Nephron (organoid): ENCODE data around the gene PGS1.

ENCODE experiments used
- H3K27ac Mint-ChIP-seq, 3 experiments: 2 replicates each; pipeline ENCODE4 v1.8.0; 2020; ENCODE audit warnings: mixed read lengths in 3 of 3, mild to moderate bottlenecking in 2 of 3, moderate library complexity in 1 of 3
- H3K27me3 Mint-ChIP-seq: 2 replicates; pipeline ENCODE4 v1.8.0; 2021; ENCODE audit warnings: low read depth, mild to moderate bottlenecking, moderate library complexity, mixed read lengths
- H3K36me3 Mint-ChIP-seq: 2 replicates; pipeline ENCODE4 v1.8.0; 2020; ENCODE audit warnings: low read depth, mixed read lengths
- H3K4me1 Mint-ChIP-seq: 2 replicates; pipeline ENCODE4 v1.8.0; 2020; ENCODE audit warnings: mixed read lengths
- H3K4me3 Mint-ChIP-seq, 3 experiments: 2 replicates each; pipeline ENCODE4 v1.8.0; 2020; ENCODE audit warnings: mild to moderate bottlenecking in 3 of 3, mixed read lengths in 3 of 3, moderate library complexity in 2 of 3
- H3K9me3 Mint-ChIP-seq: 2 replicates; pipeline ENCODE4 v1.8.0; 2020; ENCODE audit warnings: mixed read lengths
- CTCF ChIP-seq, 3 experiments: fragments of 200-600 bp; sonication (generic); IDR thresholded peaks; one replicate each; pipeline ENCODE4 v1.5.0; 2021; ENCODE audit warnings: antibody characterized with exemption in 3 of 3; ENCODE audit not compliant: unreplicated experiment in 3 of 3

PGS1 gene

GRCh38 chr17:78451753-78452152, 73.3 kb downstream of the PGS1 start:
- Mint-ChIP-seq H3K27me3 (peaks cover 3% of the 10 kb centered on the region), H3K9me3 (no peaks in the 10 kb centered on the region), H3K27ac (no peak overlapping the region), H3K4me3 (no peak overlapping the region), H3K4me1 (peaks cover 13% of the 10 kb centered on the region), H3K36me3 (no peaks in the 10 kb centered on the region)
- TF ChIP-seq CTCF (IDR thresholded peaks at IDR 0.05; ENCODE audit: unreplicated experiment in 3 of 3) = no peak

- Mint-ChIP-seq H3K9me3 (no peaks in the 10 kb centered on the region), H3K27ac (no peak overlapping the region), H3K4me1 (peaks cover 13% of the 10 kb centered on the region), H3K4me3 (no peak overlapping the region), H3K36me3 (no peaks in the 10 kb centered on the region), H3K27me3 (peaks cover 6% of the 10 kb centered on the region)
- no peak for TF ChIP-seq CTCF (IDR thresholded peaks at IDR 0.05; ENCODE audit: unreplicated experiment in 3 of 3)
Observed at GRCh38 chr17:78454346-78454745, 75.9 kb downstream of the PGS1 start.

GRCh38 chr17:78458091-78458490, 79.6 kb downstream of the PGS1 start:
- H3K36me3 Mint-ChIP-seq = no peaks in the 10 kb centered on the region

GRCh38 chr17:78458736-78459335, 80.4 kb downstream of the PGS1 start:
- no peak for TF ChIP-seq CTCF (IDR thresholded peaks at IDR 0.05; ENCODE audit: unreplicated experiment in 3 of 3)
- Mint-ChIP-seq H3K27ac (no peak overlapping the region), H3K27me3 (peaks cover 3% of the 10 kb centered on the region), H3K4me1 (no peaks in the 10 kb centered on the region), H3K36me3 (no peaks in the 10 kb centered on the region), H3K9me3 (no peaks in the 10 kb centered on the region), H3K4me3 (no peak overlapping the region)

More at GRCh38 chr17:78458091-78458490, 79.6 kb downstream of the PGS1 start:
- Mint-ChIP-seq H3K4me1 (no peaks in the 10 kb centered on the region), H3K27ac (no peak overlapping the region), H3K4me3 (no peak overlapping the region), H3K27me3 (peaks cover 3% of the 10 kb centered on the region), H3K9me3 (no peaks in the 10 kb centered on the region)
- no peak for TF ChIP-seq CTCF (IDR thresholded peaks at IDR 0.05; ENCODE audit: unreplicated experiment in 3 of 3)

GRCh38 chr17:78459696-78460095, 81.2 kb downstream of the PGS1 start:
- Mint-ChIP-seq H3K27ac (no peak overlapping the region), H3K36me3 (no peaks in the 10 kb centered on the region), H3K4me1 (no peaks in the 10 kb centered on the region), H3K4me3 (no peak overlapping the region), H3K27me3 (peaks cover 3% of the 10 kb centered on the region), H3K9me3 (no peaks in the 10 kb centered on the region)
- TF ChIP-seq CTCF (IDR thresholded peaks at IDR 0.05; ENCODE audit: unreplicated experiment in 3 of 3) = no peak

- H3K4me3 Mint-ChIP-seq = no peak overlapping the region
- no peak overlapping the region for H3K27ac Mint-ChIP-seq
Observed at GRCh38 chr17:78460176-78460675, 81.8 kb downstream of the PGS1 start.

More at GRCh38 chr17:78460176-78460675, 81.8 kb downstream of the PGS1 start:
- Mint-ChIP-seq H3K9me3 (no peaks in the 10 kb centered on the region), H3K4me1 (no peaks in the 10 kb centered on the region), H3K27me3 (peaks cover 3% of the 10 kb centered on the region), H3K36me3 (no peaks in the 10 kb centered on the region)
- no peak for TF ChIP-seq CTCF (IDR thresholded peaks at IDR 0.05; ENCODE audit: unreplicated experiment in 3 of 3)
